Measurements from ENCODE around the gene POLL. TPM values are rescaled to one million over a fixed set of nuclear protein-coding genes. Genes with fewer than 3 reads are reported as not detected.

The POLL gene
- polyA plus RNA-seq, 2 of the 4 experiments (the other 2 are of a cell fraction), result 13.3 to 16.7 TPM

- TF ChIP-seq, protein P1, sequence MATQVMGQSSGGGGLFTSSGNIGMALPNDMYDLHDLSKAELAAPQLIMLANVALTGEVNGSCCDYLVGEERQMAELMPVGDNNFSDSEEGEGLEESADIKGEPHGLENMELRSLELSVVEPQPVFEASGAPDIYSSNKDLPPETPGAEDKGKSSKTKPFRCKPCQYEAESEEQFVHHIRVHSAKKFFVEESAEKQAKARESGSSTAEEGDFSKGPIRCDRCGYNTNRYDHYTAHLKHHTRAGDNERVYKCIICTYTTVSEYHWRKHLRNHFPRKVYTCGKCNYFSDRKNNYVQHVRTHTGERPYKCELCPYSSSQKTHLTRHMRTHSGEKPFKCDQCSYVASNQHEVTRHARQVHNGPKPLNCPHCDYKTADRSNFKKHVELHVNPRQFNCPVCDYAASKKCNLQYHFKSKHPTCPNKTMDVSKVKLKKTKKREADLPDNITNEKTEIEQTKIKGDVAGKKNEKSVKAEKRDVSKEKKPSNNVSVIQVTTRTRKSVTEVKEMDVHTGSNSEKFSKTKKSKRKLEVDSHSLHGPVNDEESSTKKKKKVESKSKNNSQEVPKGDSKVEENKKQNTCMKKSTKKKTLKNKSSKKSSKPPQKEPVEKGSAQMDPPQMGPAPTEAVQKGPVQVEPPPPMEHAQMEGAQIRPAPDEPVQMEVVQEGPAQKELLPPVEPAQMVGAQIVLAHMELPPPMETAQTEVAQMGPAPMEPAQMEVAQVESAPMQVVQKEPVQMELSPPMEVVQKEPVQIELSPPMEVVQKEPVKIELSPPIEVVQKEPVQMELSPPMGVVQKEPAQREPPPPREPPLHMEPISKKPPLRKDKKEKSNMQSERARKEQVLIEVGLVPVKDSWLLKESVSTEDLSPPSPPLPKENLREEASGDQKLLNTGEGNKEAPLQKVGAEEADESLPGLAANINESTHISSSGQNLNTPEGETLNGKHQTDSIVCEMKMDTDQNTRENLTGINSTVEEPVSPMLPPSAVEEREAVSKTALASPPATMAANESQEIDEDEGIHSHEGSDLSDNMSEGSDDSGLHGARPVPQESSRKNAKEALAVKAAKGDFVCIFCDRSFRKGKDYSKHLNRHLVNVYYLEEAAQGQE (IDR thresholded peaks at IDR 0.05), result no peak
- no peak for TF ChIP-seq FOSB (CRISPR knock-in tag; IDR thresholded peaks at IDR 0.05)
- no peak for TF ChIP-seq HOXB13 (CRISPR knock-in tag; IDR thresholded peaks at IDR 0.05; ENCODE audit: low read depth)
- TF ChIP-seq RAD21 (conservative IDR thresholded peaks at IDR 0.05 in 1 of 2, IDR thresholded peaks at IDR 0.05 in 1 of 2), result peak; percentile 75 to 96
- no peak for TF ChIP-seq RNF2 (IDR thresholded peaks at IDR 0.05; ENCODE audit: borderline replicate concordance, low read depth)
- TF ChIP-seq HOXB5 (CRISPR knock-in tag; IDR thresholded peaks at IDR 0.05), result no peak
- TF ChIP-seq, protein P2, sequence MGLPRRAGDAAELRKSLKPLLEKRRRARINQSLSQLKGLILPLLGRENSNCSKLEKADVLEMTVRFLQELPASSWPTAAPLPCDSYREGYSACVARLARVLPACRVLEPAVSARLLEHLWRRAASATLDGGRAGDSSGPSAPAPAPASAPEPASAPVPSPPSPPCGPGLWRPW (IDR thresholded peaks at IDR 0.05), result no peak
- TF ChIP-seq POLR2A (IDR thresholded peaks at IDR 0.05; ENCODE audit: low read length), result peak; percentile 26; the same call in 1 of the 2 replicates
- no peak for TF ChIP-seq ESRRA (IDR thresholded peaks at IDR 0.05; ENCODE audit: borderline replicate concordance, low read length)
- TF ChIP-seq, protein P3, sequence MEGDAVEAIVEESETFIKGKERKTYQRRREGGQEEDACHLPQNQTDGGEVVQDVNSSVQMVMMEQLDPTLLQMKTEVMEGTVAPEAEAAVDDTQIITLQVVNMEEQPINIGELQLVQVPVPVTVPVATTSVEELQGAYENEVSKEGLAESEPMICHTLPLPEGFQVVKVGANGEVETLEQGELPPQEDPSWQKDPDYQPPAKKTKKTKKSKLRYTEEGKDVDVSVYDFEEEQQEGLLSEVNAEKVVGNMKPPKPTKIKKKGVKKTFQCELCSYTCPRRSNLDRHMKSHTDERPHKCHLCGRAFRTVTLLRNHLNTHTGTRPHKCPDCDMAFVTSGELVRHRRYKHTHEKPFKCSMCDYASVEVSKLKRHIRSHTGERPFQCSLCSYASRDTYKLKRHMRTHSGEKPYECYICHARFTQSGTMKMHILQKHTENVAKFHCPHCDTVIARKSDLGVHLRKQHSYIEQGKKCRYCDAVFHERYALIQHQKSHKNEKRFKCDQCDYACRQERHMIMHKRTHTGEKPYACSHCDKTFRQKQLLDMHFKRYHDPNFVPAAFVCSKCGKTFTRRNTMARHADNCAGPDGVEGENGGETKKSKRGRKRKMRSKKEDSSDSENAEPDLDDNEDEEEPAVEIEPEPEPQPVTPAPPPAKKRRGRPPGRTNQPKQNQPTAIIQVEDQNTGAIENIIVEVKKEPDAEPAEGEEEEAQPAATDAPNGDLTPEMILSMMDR (IDR thresholded peaks at IDR 0.05), result peak; percentile 93
- TF ChIP-seq ELK1 (IDR thresholded peaks at IDR 0.05; ENCODE audit: low read depth, low read length), result no peak
- no peak for TF ChIP-seq EHMT2 (IDR thresholded peaks at IDR 0.05; ENCODE audit: low read depth)
- TF ChIP-seq HEYL (CRISPR knock-in tag; IDR thresholded peaks at IDR 0.05), result no peak
- TF ChIP-seq TP53 (CRISPR knock-in tag; IDR thresholded peaks at IDR 0.05), result no peak
- no peak for TF ChIP-seq FOSL2 (IDR thresholded peaks at IDR 0.05)
- TF ChIP-seq FOSL2 (CRISPR knock-in tag; IDR thresholded peaks at IDR 0.05), result no peak
- no peak for TF ChIP-seq GATA3 (IDR thresholded peaks at IDR 0.05; ENCODE audit: borderline replicate concordance)
- TF ChIP-seq HDAC2 (IDR thresholded peaks at IDR 0.05), result no peak
- TF ChIP-seq EHF (CRISPR knock-in tag; IDR thresholded peaks at IDR 0.05), result no peak
- no peak for TF ChIP-seq BCL3 (IDR thresholded peaks at IDR 0.05)
- no peak for TF ChIP-seq KDM5A (IDR thresholded peaks at IDR 0.05)
- TF ChIP-seq CHD4 (IDR thresholded peaks at IDR 0.05; ENCODE audit: borderline replicate concordance), result no peak
- TF ChIP-seq RARB (CRISPR knock-in tag; IDR thresholded peaks at IDR 0.05), result no peak
These were observed 18.2 kb downstream of the POLL start (continued) for GRCh38 chr10:101569622-101570427.
